Pancreas (tissue), 10 donors: ENCODE data around the gene TSGA10IP. TPM values are rescaled to one million over a fixed set of nuclear protein-coding genes. Genes with fewer than 3 reads are reported as not detected.
A peak's percentile ranks its signal among the peaks of the same experiment; 100 is the strongest.

Experiments
- ATAC-seq, 4 donors: fragments of 200-7000 bp; cut with Tn5 transposase; one replicate each; pipeline versions ENCODE4 v1.8.0 to v1.9.1; 2020; ENCODE audit warnings: mild to moderate bottlenecking in 4 of 4, moderate library complexity in 4 of 4
- DNase-seq, 6 donors: peaks; one replicate each; pipeline ENCODE4 v3.0.0-alpha.2; 2020
- FAIRE-seq: peaks from 2 replicates; lab custom pipeline; 2012; peaks lifted over from hg19 to GRCh38; lab: Jason Lieb, UNC
- H3K27ac ChIP-seq, 4 donors: fragments of 200-600 bp; sonication (generic); 1 replicate in 3 of 4; 2 replicates in 1 of 4; pipeline versions ENCODE4 v1.5.0 to v1.8.0; 2020
- H3K27me3 ChIP-seq, 4 donors: fragments of 200-600 bp; one replicate each; pipeline ENCODE4 v1.8.0; 2021
- H3K36me3 ChIP-seq, 3 donors: fragments of 200-600 bp; sonication (generic) in 1 of 3; one replicate each; pipeline versions ENCODE4 v1.5.0 to v1.8.0; 2020 to 2021
- H3K4me1 ChIP-seq, 3 donors: fragments of 200-600 bp; one replicate each; pipeline ENCODE4 v1.8.0; 2021
- H3K4me3 ChIP-seq, 4 donors: fragments of 200-600 bp; sonication (generic) in 2 of 4; one replicate each; pipeline versions ENCODE4 v1.5.0 to v1.8.0; 2020 to 2021
- H3K9me3 ChIP-seq, 4 donors: fragments of 200-600 bp; one replicate each; pipeline ENCODE4 v1.8.0; 2021
- WGBS, 2 donors: extraction: QIAGEN DNeasy Blood & Tissue Kit; methylation state at CpG; one replicate each; pipeline ENCODE4 v1.1.7; 2013; 5-methylcytosine and 5-hydroxymethylcytosine counted together
- intact Hi-C, 3 donors: fragments of 100-400 bp; cut with DNase I; formaldehyde crosslinking; loops; one replicate each; pipeline versions ENCODE4 v1.11.1 to v1.14.2; 2022
- polyA plus RNA-seq, 2 donors: library from polyadenylated mRNA; stranded (reverse); fragments of 200-250 nt; gene quantifications; one replicate each; pipeline ENCODE4 v1.2.3, GENCODE V29; 2013
- total RNA-seq, 6 donors: library from RNA; stranded (reverse); fragmentation: NEBNext Ultra II Directional in 4 of 6; extraction: Animal tissue kit (Norgen Biotek cat#: 25700) in 4 of 6; gene quantifications; one replicate each; pipeline versions ENCODE4 v1.2.1 to v1.2.4, GENCODE V29; 2021 to 2023
- TF ChIP-seq, protein P1 (sequence below), 4 donors: fragments of 200-600 bp; sonication (generic) in 3 of 4; IDR thresholded peaks; one replicate each; pipeline versions ENCODE4 v1.5.0 to v1.8.0; 2021; ENCODE audit warnings: antibody characterized with exemption in 4 of 4
- donor health status: healthy with polysubstance abuse.
- donor health status: DM: no; HTN: no; CAD: no; lungs with moderate emphysema.
- donor health status: DM: no; HTN: no; CAD: no.
- donor health status: control.
- donor health status: control.
- donor health status: Bipolar disorder and iron deficiency.
- donor health status: DM: yes; HTN: yes; CAD: no.
- donor health status: DM: no; HTN: no; CAD: no.
- donor health status: DM: no; HTN: no; CAD: no.
- donor health status: DM: yes; HTN: yes; CAD: no.

Gene TSGA10IP
- total and polyA plus RNA-seq, 8 donors: 0.19 TPM; not detected in 7

DNA sequence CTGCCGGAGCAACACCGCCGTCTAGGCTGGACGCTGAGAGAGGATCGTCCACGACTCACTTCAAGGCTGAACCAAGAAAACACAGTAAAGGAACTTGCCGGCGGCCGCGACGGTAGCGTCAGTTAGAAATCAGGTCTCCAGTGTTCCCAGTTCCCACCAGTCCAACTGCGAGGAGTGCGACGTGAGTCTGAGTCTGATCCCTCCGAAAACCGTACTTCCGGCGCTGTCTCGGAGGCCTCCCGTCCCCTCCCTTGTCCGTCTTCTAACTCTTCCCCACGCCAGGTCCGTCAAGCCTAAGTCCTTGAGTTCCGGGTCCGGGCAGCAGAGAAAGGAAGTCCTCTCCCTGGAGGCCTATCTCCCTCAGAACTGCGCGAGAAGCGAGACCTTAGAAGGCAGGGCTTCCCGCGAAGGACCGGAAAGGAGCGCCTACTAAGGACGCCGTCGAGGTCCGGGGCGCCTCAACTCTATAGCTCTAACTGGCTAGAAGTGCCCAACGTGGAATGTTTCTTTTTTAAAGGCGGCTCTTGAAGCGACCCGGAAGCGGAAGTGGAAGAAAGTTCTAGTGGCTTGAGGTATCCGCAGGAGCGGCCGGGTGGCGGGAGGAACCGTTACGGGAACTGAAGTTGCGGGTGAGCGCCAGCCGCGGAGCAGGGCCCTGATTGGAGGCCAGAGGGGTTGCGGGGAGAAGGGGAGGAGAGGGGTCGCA lies 56.8 kb downstream of the TSGA10IP start, which contains the start of the genes BANF1 and EIF1AD:
Gene BANF1 (plus strand): TSS at position 562 of the 706 bp plus-strand sequence. CDS start 748 bp downstream, outside the sequence.
Gene EIF1AD (minus strand): TSS at position 216 of the 706 bp plus-strand sequence. CDS start 1,768 bp downstream, outside the sequence.
- FAIRE-seq (no peak), DNase-seq (peak; percentile 82 to 94 (median 91)), ATAC-seq (peak; percentile 92 to 96 (median 92))
- H3K4me3 ChIP-seq: peak within 1 kb of the TSS; percentile 77 to 89 (median 78)
- peaks cover 0 to 15% (median 5%) of the 10 kb centered on the region in 3 donors for H3K4me1 ChIP-seq
- peak within 1 kb of the TSS; percentile 75 to 98 (median 90) for H3K27ac ChIP-seq
- no peaks in the 10 kb centered on the region for H3K9me3 ChIP-seq
- intact Hi-C loops: no loop called here
- H3K27me3 ChIP-seq: no peaks in the 10 kb centered on the region
- TF ChIP-seq, protein P1, sequence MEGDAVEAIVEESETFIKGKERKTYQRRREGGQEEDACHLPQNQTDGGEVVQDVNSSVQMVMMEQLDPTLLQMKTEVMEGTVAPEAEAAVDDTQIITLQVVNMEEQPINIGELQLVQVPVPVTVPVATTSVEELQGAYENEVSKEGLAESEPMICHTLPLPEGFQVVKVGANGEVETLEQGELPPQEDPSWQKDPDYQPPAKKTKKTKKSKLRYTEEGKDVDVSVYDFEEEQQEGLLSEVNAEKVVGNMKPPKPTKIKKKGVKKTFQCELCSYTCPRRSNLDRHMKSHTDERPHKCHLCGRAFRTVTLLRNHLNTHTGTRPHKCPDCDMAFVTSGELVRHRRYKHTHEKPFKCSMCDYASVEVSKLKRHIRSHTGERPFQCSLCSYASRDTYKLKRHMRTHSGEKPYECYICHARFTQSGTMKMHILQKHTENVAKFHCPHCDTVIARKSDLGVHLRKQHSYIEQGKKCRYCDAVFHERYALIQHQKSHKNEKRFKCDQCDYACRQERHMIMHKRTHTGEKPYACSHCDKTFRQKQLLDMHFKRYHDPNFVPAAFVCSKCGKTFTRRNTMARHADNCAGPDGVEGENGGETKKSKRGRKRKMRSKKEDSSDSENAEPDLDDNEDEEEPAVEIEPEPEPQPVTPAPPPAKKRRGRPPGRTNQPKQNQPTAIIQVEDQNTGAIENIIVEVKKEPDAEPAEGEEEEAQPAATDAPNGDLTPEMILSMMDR (IDR thresholded peaks at IDR 0.05): no peak
- H3K36me3 ChIP-seq: peaks cover 2 to 38% (median 22%) of the 10 kb centered on the region in 3 donors
- WGBS, 2 donors: 1% methylated on average over 54 to 55 of the region's 55 CpGs

DNA sequence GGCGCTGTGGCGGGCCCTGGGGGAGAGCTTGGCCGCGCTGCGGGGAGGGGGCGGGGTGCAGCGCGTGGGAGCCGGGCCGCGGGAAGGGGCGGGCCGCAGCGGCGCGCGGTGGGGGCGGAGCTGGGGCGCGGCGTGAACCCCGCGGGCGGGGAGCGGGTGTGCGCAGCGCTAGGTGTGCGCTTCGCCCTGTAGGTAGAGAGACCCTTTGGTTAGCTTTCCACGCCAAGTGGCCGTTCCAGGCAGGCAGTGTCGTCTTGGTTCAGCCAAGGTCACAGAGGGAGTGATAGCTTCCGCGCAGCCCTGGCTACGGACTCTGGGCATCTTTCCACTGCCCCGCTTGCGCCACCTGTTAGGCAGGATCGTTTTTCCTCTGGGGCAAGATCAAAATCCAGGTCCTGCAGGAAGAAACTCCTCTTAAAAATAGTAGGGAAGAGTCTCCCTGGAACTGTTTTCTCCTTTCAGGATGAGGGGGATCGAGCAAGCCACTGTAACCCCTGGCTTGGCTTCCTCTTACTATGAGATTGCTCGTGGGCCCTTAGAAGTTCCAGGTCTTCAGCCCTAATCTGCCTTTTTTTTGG lies 57.5 kb downstream of the TSGA10IP start:
- FAIRE-seq (no peak), ATAC-seq (peak; percentile 78 to 83 (median 81)), DNase-seq (peak; percentile 77 to 87 (median 80))
- H3K27ac ChIP-seq: peak overlapping the region; percentile 75 to 98 (median 90)
- H3K9me3 ChIP-seq: no peaks in the 10 kb centered on the region
- no peaks in the 10 kb centered on the region for H3K27me3 ChIP-seq
- TF ChIP-seq, protein P1 (IDR thresholded peaks at IDR 0.05): no peak
- intact Hi-C loops: no loop called here
- peak overlapping the region; percentile 77 to 89 (median 78) for H3K4me3 ChIP-seq
- 0 to 1% methylated on average over 37 to 40 of the region's 40 CpGs for WGBS, 2 donors
- H3K36me3 ChIP-seq: peaks cover 0 to 32% (median 16%) of the 10 kb centered on the region in 3 donors
- peaks cover 0 to 15% (median 5%) of the 10 kb centered on the region in 3 donors for H3K4me1 ChIP-seq

DNA sequence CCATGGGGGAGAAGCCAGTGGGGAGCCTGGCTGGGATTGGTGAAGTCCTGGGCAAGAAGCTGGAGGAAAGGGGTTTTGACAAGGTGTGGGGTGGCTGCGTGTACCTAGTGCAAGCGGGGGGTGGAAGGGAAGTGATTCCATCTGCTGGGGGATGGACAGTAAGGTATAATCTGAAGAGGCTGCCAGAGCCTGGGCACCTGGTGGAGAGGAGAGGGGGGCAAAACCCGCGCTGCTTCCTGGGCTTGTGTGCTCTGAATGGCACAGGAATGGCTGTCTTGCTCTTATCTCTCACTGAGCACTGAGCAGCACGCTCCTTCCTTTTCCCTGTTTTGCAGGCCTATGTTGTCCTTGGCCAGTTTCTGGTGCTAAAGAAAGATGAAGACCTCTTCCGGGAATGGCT lies 58.0 kb downstream of the TSGA10IP start:
- Histone ChIP-seq H3K9me3 (no peaks in the 10 kb centered on the region), H3K27me3 (no peaks in the 10 kb centered on the region), H3K4me3 (peak overlapping the region in 3 of 4 donors; percentile 77 to 80 (median 77)), H3K4me1 (peaks cover 0 to 15% (median 5%) of the 10 kb centered on the region in 3 donors), H3K36me3 (peaks cover 0 to 26% (median 12%) of the 10 kb centered on the region in 3 donors), H3K27ac (peak overlapping the region in 3 of 4 donors; percentile 75 to 98 (median 94))
- no peak for ATAC-seq
- DNase-seq: peak in 2 of 6 donors; percentile 20 to 47
- no peak for FAIRE-seq
- intact Hi-C loops: no loop called here
- TF ChIP-seq, protein P1 (IDR thresholded peaks at IDR 0.05): no peak
- WGBS, 2 donors: 42 to 43% methylated on average over 4 to 6 of the region's 6 CpGs

DNA sequence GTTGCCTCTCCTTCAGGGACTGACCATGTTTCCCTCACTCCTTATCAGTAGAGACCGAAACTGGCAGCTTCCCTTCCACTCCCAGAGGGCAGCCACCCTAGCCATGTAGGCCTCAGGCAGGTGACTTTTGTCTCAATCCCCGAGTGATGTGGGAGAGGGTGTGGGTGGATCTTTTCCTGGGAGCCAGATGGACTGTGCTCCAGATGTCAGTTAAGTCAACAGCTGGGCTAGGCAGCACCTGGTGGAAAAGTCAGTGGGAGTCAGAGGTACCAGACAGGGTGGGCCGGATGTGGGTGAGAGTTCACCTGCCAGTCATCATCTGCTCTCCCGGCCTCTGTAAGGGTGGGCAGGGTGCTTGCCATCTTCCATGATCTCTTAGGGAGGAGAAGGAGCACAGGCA lies 58.9 kb downstream of the TSGA10IP start:
- Histone ChIP-seq H3K27ac (no peak overlapping the region), H3K36me3 (peaks cover 0 to 17% (median 7%) of the 10 kb centered on the region in 3 donors), H3K9me3 (no peaks in the 10 kb centered on the region), H3K4me3 (no peak overlapping the region), H3K4me1 (peaks cover 0 to 15% (median 5%) of the 10 kb centered on the region in 3 donors), H3K27me3 (no peaks in the 10 kb centered on the region)
- ATAC-seq (no peak), FAIRE-seq (no peak), DNase-seq (peak in 1 of 6 donors; percentile 36)
- WGBS, 2 donors: 58 to 63% methylated on average over 4 of the region's 4 CpGs
- TF ChIP-seq, protein P1 (IDR thresholded peaks at IDR 0.05): no peak
- intact Hi-C loops: no loop called here
